Measurements from ENCODE around the gene CNRIP1.

DNA sequence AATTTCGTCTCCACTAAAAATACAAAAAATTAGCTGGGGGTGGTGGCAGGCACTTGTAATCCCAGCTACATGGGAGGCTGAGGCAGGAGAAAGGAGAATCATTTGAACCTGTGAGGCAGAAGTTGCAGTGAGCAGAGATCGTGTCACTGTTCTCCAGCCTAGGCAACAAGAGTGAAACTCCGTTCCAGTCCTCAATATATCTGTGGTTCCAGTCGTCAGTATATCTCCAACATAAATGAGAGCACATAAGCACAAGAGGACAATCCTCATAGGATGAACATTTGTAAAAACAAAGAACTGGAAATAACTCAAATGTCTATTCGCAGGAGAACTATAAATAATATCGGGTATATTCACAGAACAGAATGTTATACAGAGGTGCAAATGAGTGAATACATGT is 32.2 kb upstream of the CNRIP1 start:
- TF ChIP-seq GATA2 (IDR thresholded peaks at IDR 0.05; ENCODE audit: low read depth, low read length) (no peak), GATA3 (IDR thresholded peaks at IDR 0.05; ENCODE audit: low read depth, low read length) (no peak)
